Right lobe of liver (tissue), 6 donors: ENCODE measurements around the gene FAM135A. TPM values are rescaled to one million over a fixed set of nuclear protein-coding genes. Genes with fewer than 3 reads are reported as not detected.

Experiments
- ATAC-seq, 4 donors: fragments of 200-7000 bp; cut with Tn5 transposase; one replicate each; pipeline ENCODE4 v1.9.1; 2020; ENCODE audit warnings: mild to moderate bottlenecking in 4 of 4, moderate library complexity in 4 of 4
- DNase-seq, 3 donors: peaks; one replicate each; pipeline ENCODE4 v3.0.0-alpha.2; 2020
- H3K27ac ChIP-seq, 3 donors: fragments of 200-600 bp; one replicate each; pipeline ENCODE4 v1.8.0; 2022
- H3K27me3 ChIP-seq, 2 donors: fragments of 200-600 bp; one replicate each; pipeline ENCODE4 v1.8.0; 2022
- H3K36me3 ChIP-seq, 4 donors: fragments of 200-600 bp; sonication (generic) in 1 of 4; one replicate each; pipeline versions ENCODE4 v1.5.1 to v1.8.0; 2017 to 2022; ENCODE audit warnings: control low read depth in 1 of 4
- H3K4me1 ChIP-seq, 4 donors: fragments of 200-600 bp; sonication (generic) in 1 of 4; one replicate each; pipeline versions ENCODE4 v1.5.1 to v1.8.0; 2017 to 2022; ENCODE audit warnings: control low read depth in 1 of 4
- H3K4me3 ChIP-seq, 3 donors: fragments of 200-600 bp; one replicate each; pipeline ENCODE4 v1.8.0; 2022
- H3K9me3 ChIP-seq, 4 donors: fragments of 200-600 bp; sonication (generic) in 1 of 4; one replicate each; pipeline versions ENCODE4 v1.5.1 to v1.8.0; 2017 to 2022; ENCODE audit warnings: control low read depth in 1 of 4
- CTCF ChIP-seq, 4 donors: fragments of 200-600 bp in 3 of 4; fragments of 450-650 bp in 1 of 4; IDR thresholded peaks; one replicate each; pipeline versions ENCODE4 v1.5.1 to v1.8.0; 2016 to 2022; ENCODE audit warnings: antibody characterized with exemption in 4 of 4, mild to moderate bottlenecking in 2 of 4
- POLR2A ChIP-seq: fragments of 450-650 bp; IDR thresholded peaks from one replicate; pipeline ENCODE4 v1.6.1; 2017; ENCODE audit warnings: antibody characterized with exemption, mild to moderate bottlenecking
- WGBS: methylation state at CpG from one replicate; pipeline ENCODE4 v1.1.6; 2018; ENCODE audit warnings: low coverage, low lambda C conversion rate; ENCODE audit not compliant: insufficient coverage; ENCODE audit errors: missing lambda C conversion rate; 5-methylcytosine and 5-hydroxymethylcytosine counted together
- intact Hi-C, 2 donors: fragments of 100-400 bp; cut with DNase I; formaldehyde crosslinking; loops; one replicate each; pipeline versions ENCODE4 v1.11.2 to v1.14.1; 2022
- total RNA-seq, 6 experiments: library from RNA; depleted of rRNA in 2 of 6; stranded (reverse); fragments of >200 nt in 2 of 6; fragmentation: NEBNext Ultra II Directional in 3 of 6; extraction: Animal tissue kit (Norgen Biotek cat#: 25700) in 3 of 6; gene quantifications; one replicate each; pipeline versions ENCODE4 v1.1.0 to v1.2.4, GENCODE V29; 2016 to 2023
- donor health status: DM: no; HTN: yes; CAD: no.
- donor health status: DM: no; HTN: no; CAD: no.
- donor health status: DM: no; HTN: no; CAD: no.
- donor health status: DM: no; HTN: yes; CAD: no.
- donor health status: DM: no; HTN: yes; CAD: no.

Gene FAM135A
- total RNA-seq, 6 experiments from 2014 or later, result 3.9 to 17.0 (median 8.0) TPM

GRCh38 chr6:70518723-70519122 is 105.4 kb downstream of the FAM135A start:
- Histone ChIP-seq H3K4me1 (no peaks in the 10 kb centered on the region), H3K4me3 (no peak overlapping the region), H3K9me3 (no peaks in the 10 kb centered on the region), H3K36me3 (no peaks in the 10 kb centered on the region), H3K27me3 (no peaks in the 10 kb centered on the region), H3K27ac (no peak overlapping the region)
- TF ChIP-seq CTCF (IDR thresholded peaks at IDR 0.05) (no peak), POLR2A (no peak)
- intact Hi-C loops, result no loop called here
- DNase-seq (no peak), ATAC-seq (no peak)
- 87% methylated on average over 3 of the region's 3 CpGs for WGBS

- ATAC-seq (peak in 3 of 4 donors; percentile 36 to 56 (median 38)), DNase-seq (no peak)
- peak; percentile 33 to 47 (median 39) for TF ChIP-seq CTCF (IDR thresholded peaks at IDR 0.05)
- TF ChIP-seq POLR2A, result no peak
- intact Hi-C loops, result no loop called here
- H3K36me3 ChIP-seq, result no peaks in the 10 kb centered on the region
- H3K9me3 ChIP-seq, result no peaks in the 10 kb centered on the region
- H3K27me3 ChIP-seq, result no peaks in the 10 kb centered on the region
- no peak overlapping the region for H3K4me3 ChIP-seq
- no peak overlapping the region for H3K27ac ChIP-seq
- peaks cover 0 to 14% (median 0%) of the 10 kb centered on the region in 4 donors for H3K4me1 ChIP-seq
Measured at GRCh38 chr6:70520575-70520974, 107.3 kb downstream of the FAM135A start.

GRCh38 chr6:70524721-70525286 is 111.5 kb downstream of the FAM135A start:
- Histone ChIP-seq H3K9me3 (no peaks in the 10 kb centered on the region), H3K4me3 (no peak overlapping the region), H3K27ac (no peak overlapping the region), H3K27me3 (no peaks in the 10 kb centered on the region), H3K4me1 (peaks cover 0 to 15% (median 0%) of the 10 kb centered on the region in 4 donors), H3K36me3 (no peaks in the 10 kb centered on the region)
- no peak for TF ChIP-seq CTCF (IDR thresholded peaks at IDR 0.05)
- TF ChIP-seq POLR2A, result no peak
- 30% methylated on average over 4 of the region's 4 CpGs for WGBS
- DNase-seq (no peak), ATAC-seq (peak; percentile 44 to 70 (median 51))
- intact Hi-C loops, result no loop called here

GRCh38 chr6:70527071-70527737 is 113.9 kb downstream of the FAM135A start:
- Histone ChIP-seq H3K36me3 (no peaks in the 10 kb centered on the region), H3K4me1 (peaks cover 0 to 15% (median 0%) of the 10 kb centered on the region in 4 donors), H3K27me3 (no peaks in the 10 kb centered on the region), H3K27ac (no peak overlapping the region), H3K4me3 (no peak overlapping the region), H3K9me3 (no peaks in the 10 kb centered on the region)
- intact Hi-C loops, result no loop called here
- DNase-seq, result no peak
- ATAC-seq, result no peak
- TF ChIP-seq CTCF (IDR thresholded peaks at IDR 0.05) (no peak), POLR2A (no peak)
- 92% methylated on average over 5 of the region's 5 CpGs for WGBS
